ENCODE measurements around the gene NXPE4.

Gene NXPE4

DNA sequence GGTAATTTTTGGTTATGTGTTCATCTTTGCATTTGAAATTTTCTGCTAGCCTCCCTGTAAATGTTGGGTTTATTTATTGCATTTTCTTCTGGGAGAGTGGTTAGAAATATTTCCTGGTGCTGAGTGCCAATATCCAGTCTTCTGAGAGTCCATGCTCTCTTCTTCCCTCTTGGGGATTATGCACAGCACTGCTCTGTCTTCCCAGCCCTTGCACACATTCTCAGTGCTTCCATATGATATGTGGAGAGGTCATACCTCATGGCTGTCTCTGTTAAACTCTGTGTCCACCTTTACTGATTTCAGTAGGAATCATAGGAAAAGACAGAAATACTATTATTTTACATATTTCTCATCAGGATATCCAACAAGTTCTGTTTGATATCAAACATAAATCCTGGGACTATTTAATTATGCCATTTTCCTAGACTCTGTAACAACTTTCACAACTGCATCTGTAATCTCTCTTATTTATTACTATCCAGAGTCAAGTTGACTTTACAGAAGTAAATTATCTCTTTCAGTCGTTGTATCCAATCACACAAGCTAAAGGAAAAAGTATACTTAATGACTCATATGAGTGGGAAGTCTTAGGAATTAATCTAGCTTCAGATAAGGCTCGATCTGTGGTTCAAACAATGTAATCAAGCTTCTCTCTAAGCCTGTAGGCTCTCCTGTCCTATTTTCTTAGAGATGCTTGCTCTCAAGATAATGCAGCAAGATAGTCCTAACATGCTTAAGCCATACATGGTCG is 33.2 kb downstream of the NXPE4 start:
- peak; percentile 91 for FAIRE-seq
- DNase-seq (ENCODE audit: low spot score) = no peak

DNA sequence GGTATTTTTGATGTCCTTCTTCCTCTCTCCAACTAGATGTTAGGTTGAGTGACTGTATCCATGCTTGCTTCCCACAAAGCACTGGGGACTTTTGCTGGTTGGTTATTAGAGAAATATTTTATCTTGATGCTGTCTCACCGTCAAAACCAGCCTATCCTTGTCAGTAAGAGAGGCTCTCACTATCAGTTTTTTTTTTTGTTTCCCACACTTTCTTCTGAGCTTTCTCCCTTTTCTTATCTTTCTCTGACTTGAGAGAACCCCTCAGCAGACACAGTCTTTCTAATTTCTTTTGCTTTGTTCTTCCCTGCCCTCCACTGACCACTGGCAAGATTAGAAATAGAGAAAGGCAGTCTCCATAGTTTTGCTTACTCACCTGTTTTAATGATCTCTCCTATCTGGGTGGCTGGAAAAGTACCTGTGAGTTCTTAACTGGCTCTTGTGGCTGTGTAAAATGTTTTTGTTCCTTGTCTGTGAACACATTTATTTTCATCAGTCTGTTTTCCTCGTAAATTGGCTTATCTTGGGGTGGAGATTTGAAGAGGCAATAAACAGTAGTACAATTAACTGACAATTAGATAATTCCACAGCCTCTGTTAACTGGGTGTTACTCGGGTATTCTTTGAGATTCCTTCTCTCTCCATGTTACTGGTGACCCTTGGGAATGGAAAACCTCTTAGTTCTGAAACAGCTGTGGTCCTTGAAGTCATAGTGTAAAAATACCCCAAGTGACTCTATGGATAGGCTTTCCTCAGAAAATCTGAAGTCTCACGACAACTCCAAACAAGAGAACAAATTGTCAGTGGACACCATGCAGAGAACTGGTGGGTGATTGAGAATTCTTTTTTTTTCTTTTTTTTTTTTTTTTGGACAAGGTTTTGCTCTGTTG is 35.9 kb downstream of the NXPE4 start, which contains the start of gene NXPE1:
Gene NXPE1, minus strand, starts transcription at position 457 of the 886 bp plus-strand sequence. CDS start 8,680 bp downstream, outside the sequence.
- FAIRE-seq (no peak), DNase-seq (ENCODE audit: low spot score) (no peak)

- DNase-seq (ENCODE audit: low spot score) (no peak), FAIRE-seq (no peak)
These were observed 39.5 kb downstream of the NXPE4 start for GRCh38 chr11:114556135-114556534.

DNA sequence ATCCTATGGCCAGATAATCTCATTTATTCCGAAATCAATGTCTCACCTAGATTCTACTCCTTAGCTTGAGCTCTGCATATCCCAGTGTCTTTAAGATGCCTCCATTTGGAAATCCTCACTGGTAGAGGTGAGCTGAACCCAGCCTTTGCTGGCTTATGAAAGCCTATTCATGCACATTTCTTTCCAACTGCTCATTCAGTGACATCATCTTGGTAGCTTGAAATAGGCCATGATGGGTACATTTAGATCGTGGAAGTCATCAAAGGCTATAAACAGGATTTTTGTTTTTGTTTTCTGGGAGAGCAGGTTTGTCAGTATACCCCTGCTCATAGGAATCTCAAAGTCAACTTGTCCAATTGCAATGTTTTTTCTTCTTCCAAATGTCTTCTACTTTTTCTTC is 41.9 kb downstream of the NXPE4 start:
- FAIRE-seq (peak; percentile 70), DNase-seq (ENCODE audit: low spot score) (no peak)

DNA sequence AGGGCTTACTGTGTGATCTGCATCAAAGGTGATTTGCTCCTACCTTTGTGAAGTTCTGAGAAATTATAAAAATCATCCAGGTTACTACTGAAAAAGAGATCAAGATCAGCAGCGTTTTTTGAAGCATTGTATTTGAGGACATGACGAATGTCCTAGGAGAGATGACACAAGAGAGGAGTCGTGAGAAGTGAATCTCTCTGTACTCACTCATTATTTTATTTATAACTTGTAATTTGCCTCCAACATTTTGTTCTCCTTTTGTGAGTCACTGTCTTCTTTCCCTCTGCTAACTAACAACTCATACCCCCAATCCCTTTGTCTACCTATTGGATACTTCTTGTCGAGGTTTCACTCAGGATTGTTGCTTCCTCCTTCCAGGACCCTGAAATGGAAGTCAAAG is 44.5 kb downstream of the NXPE4 start:
- FAIRE-seq = no peak
- no peak for DNase-seq (ENCODE audit: low spot score)

DNA sequence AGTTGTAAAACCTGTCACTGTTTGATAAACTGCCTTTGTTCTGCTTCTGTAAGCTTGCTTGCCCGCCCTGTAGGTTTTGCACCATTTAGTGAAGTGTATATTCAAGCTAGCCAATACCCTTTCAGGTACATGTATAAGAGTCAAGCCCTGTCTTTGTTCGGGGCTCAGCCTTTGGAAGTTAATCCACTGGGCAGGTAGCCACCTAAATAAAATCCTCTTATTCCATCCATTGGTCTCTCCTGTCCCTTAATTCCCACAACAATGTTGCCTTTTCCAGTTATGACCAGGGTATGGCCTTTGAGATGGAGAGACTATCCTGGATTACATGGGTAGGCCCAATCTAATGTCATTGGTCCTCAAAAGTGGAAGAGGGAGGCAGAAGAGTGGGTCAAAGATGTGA is 69.9 kb downstream of the NXPE4 start:
- FAIRE-seq = no peak
- no peak for DNase-seq (ENCODE audit: low spot score)

DNA sequence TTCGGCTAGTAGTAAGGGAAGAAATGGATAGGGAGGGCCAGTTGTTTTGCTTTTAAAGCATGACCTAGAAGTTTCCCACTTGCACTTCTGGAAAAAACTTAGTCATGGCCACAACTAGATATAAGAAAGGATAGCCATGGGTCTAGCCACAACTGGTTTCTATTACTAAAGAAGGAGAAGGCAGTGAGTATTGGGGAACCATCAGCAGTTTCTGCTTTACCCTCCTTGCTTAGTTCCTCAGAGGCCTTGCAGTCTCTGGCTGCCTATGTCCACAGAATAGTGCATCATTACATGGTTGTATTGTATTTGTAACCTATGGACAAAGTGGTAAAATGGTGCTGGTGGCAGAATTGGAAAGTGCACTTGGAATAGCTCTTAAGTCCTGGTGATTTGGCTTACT is 71.5 kb downstream of the NXPE4 start:
- DNase-seq (ENCODE audit: low spot score) (no peak), FAIRE-seq (no peak)

- DNase-seq (ENCODE audit: low spot score) = no peak
- no peak for FAIRE-seq
These were observed 72.8 kb downstream of the NXPE4 start for GRCh38 chr11:114522818-114523217.
